Retina (tissue), 1 donor: ENCODE data around the gene CLNK.
"Not testable (repeated sequence)": the region's sequence is repeated elsewhere in the genome, so short reads cannot be mapped to it uniquely, and the experiment has no call there.

Experiments used
- DNase-seq: peaks from one replicate; pipeline ENCODE4 v3.0.0-alpha.2; 2016

Gene CLNK

GRCh38 chr4:10656988-10657387, 27.6 kb downstream of the CLNK start:
- no peak for DNase-seq

GRCh38 chr4:10656420-10656819, 28.1 kb downstream of the CLNK start:
- DNase-seq = no peak

- DNase-seq = no peak
Observed at GRCh38 chr4:10655968-10656367, 28.6 kb downstream of the CLNK start.

- no peak for DNase-seq
Observed at GRCh38 chr4:10648479-10648878, 36.1 kb downstream of the CLNK start.

GRCh38 chr4:10647846-10648245, 36.7 kb downstream of the CLNK start:
- DNase-seq = no peak

- no peak for DNase-seq
Observed at GRCh38 chr4:10643600-10644425, 40.8 kb downstream of the CLNK start.

GRCh38 chr4:10640561-10641201, 43.9 kb downstream of the CLNK start:
- no peak for DNase-seq

- DNase-seq = no peak
Observed at GRCh38 chr4:10639664-10640063, 44.9 kb downstream of the CLNK start.

GRCh38 chr4:10639100-10639499, 45.5 kb downstream of the CLNK start:
- peak; percentile 45 for DNase-seq

- DNase-seq = no peak
Observed at GRCh38 chr4:10635091-10635490, 49.5 kb downstream of the CLNK start.

GRCh38 chr4:10629394-10629793, 55.2 kb downstream of the CLNK start:
- DNase-seq = no peak

- DNase-seq = no peak
Observed at GRCh38 chr4:10625131-10625530, 59.4 kb downstream of the CLNK start.

GRCh38 chr4:10623862-10624261, 60.7 kb downstream of the CLNK start:
- DNase-seq = no peak

- DNase-seq = no peak
Observed at GRCh38 chr4:10623241-10623640, 61.3 kb downstream of the CLNK start.

GRCh38 chr4:10622728-10623127, 61.8 kb downstream of the CLNK start:
- no peak for DNase-seq

- no peak for DNase-seq
Observed at GRCh38 chr4:10620935-10621488, 63.6 kb downstream of the CLNK start.

GRCh38 chr4:10619855-10620254, 64.7 kb downstream of the CLNK start:
- no peak for DNase-seq

- no peak for DNase-seq
Observed at GRCh38 chr4:10619220-10619619, 65.3 kb downstream of the CLNK start.

GRCh38 chr4:10614926-10615325, 69.6 kb downstream of the CLNK start:
- not testable (repeated sequence) for DNase-seq

- DNase-seq = no peak
Observed at GRCh38 chr4:10613926-10614478, 70.6 kb downstream of the CLNK start.

GRCh38 chr4:10612476-10612875, 72.1 kb downstream of the CLNK start:
- DNase-seq = no peak

GRCh38 chr4:10611673-10612072, 72.9 kb downstream of the CLNK start:
- DNase-seq = no peak

GRCh38 chr4:10608501-10609219, 75.9 kb downstream of the CLNK start:
- DNase-seq = no peak
